ENCODE results near the gene TRIM33.

DNA sequence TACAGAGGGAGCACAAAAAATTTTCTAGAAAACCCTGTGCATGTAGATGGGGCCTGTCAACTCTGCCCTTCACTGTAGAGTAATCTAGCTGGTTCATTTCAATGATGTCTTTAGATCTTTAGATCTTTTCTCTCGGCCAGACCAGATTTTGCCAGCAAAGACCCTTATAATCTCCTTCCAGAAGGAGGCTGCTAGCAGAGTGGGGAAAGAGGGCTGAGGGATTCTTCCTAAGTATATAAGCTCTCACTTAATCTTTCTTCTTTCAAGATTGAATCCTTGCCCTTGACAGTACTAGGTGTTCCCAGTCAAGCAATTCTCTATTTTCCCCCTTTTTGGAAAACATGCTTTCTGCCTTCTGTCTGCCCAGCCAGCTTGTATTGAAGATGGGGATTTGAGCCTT lies 36.1 kb upstream of the TRIM33 start:
- TF ChIP-seq, protein P1, sequence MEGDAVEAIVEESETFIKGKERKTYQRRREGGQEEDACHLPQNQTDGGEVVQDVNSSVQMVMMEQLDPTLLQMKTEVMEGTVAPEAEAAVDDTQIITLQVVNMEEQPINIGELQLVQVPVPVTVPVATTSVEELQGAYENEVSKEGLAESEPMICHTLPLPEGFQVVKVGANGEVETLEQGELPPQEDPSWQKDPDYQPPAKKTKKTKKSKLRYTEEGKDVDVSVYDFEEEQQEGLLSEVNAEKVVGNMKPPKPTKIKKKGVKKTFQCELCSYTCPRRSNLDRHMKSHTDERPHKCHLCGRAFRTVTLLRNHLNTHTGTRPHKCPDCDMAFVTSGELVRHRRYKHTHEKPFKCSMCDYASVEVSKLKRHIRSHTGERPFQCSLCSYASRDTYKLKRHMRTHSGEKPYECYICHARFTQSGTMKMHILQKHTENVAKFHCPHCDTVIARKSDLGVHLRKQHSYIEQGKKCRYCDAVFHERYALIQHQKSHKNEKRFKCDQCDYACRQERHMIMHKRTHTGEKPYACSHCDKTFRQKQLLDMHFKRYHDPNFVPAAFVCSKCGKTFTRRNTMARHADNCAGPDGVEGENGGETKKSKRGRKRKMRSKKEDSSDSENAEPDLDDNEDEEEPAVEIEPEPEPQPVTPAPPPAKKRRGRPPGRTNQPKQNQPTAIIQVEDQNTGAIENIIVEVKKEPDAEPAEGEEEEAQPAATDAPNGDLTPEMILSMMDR (IDR thresholded peaks at IDR 0.05), result no peak
- TF ChIP-seq POLR2A (IDR thresholded peaks at IDR 0.05), result no peak
